ENCODE results near the gene RAB37. TPM values are rescaled to one million over a fixed set of nuclear protein-coding genes. Genes with fewer than 3 reads are reported as not detected.

The RAB37 gene
- total and polyA plus RNA-seq, 7 donors = 0.62 to 0.82 (median 0.69) TPM

- 40 to 61% (median 48%) methylated on average over 13 of the region's 13 CpGs for WGBS, 3 donors
- peak in 1 of 4 donors; percentile 26 for ATAC-seq
These were observed 13.4 kb downstream of the RAB37 start for GRCh38 chr17:74750327-74751069.

GRCh38 chr17:74752415-74752814, 15.4 kb downstream of the RAB37 start:
- H3K4me1 ChIP-seq = peaks cover 10% of the 10 kb centered on the region
- no peak overlapping the region for H3K27ac ChIP-seq
- DNase-seq (peak in 1 of 2 donors; percentile 7), ATAC-seq (no peak)
- H3K4me3 ChIP-seq = no peak overlapping the region
- no peaks in the 10 kb centered on the region for H3K9me3 ChIP-seq
- no peak for TF ChIP-seq CTCF (IDR thresholded peaks at IDR 0.05)
- 90 to 95% (median 90%) methylated on average over 9 of the region's 9 CpGs for WGBS, 3 donors
- intact Hi-C loops (cut with DNase I) = no loop called here
- no peaks in the 10 kb centered on the region for H3K36me3 ChIP-seq (ENCODE audit: insufficient read depth in 1 of 2, low read depth in 1 of 2)
- peaks cover 0 to 11% (median 1%) of the 10 kb centered on the region in 3 donors for H3K27me3 ChIP-seq (ENCODE audit: insufficient read depth in 3 of 3, low read length in 2 of 3)

More at GRCh38 chr17:74750327-74751069, 13.4 kb downstream of the RAB37 start:
- no peaks in the 10 kb centered on the region for H3K36me3 ChIP-seq (ENCODE audit: insufficient read depth in 1 of 2, low read depth in 1 of 2)
- H3K27ac ChIP-seq = no peak overlapping the region
- no peaks in the 10 kb centered on the region for H3K9me3 ChIP-seq
- H3K4me3 ChIP-seq = peak overlapping the region; percentile 80
- no peak for TF ChIP-seq CTCF (IDR thresholded peaks at IDR 0.05)
- intact Hi-C loops (cut with DNase I) = no loop called here
- peaks cover 11% of the 10 kb centered on the region for H3K4me1 ChIP-seq
- peaks cover 0 to 11% (median 1%) of the 10 kb centered on the region in 3 donors for H3K27me3 ChIP-seq (ENCODE audit: insufficient read depth in 3 of 3, low read length in 2 of 3)
- DNase-seq = peak in 1 of 2 donors; percentile 53

- WGBS, 3 donors = 94 to 97% (median 97%) methylated on average over 7 of the region's 7 CpGs
- ATAC-seq = no peak
These were observed 15.9 kb downstream of the RAB37 start for GRCh38 chr17:74752822-74753401.

GRCh38 chr17:74754832-74755231, 17.8 kb downstream of the RAB37 start:
- Histone ChIP-seq H3K9me3 (no peaks in the 10 kb centered on the region), H3K4me3 (no peak overlapping the region), H3K36me3 (ENCODE audit: insufficient read depth in 1 of 2, low read depth in 1 of 2) (no peaks in the 10 kb centered on the region), H3K4me1 (peaks cover 16% of the 10 kb centered on the region), H3K27me3 (ENCODE audit: insufficient read depth in 3 of 3, low read length in 2 of 3) (peaks cover 0 to 4% (median 0%) of the 10 kb centered on the region in 3 donors), H3K27ac (no peak overlapping the region)
- intact Hi-C loops (cut with DNase I) = no loop called here
- no peak for TF ChIP-seq CTCF (IDR thresholded peaks at IDR 0.05)
- DNase-seq (no peak), ATAC-seq (peak in 1 of 4 donors; percentile 52)
- whole genome bisulfite sequencing, 3 donors = 61 to 81% (median 63%) methylated on average over 3 of the region's 3 CpGs

More at GRCh38 chr17:74752822-74753401, 15.9 kb downstream of the RAB37 start:
- Histone ChIP-seq H3K9me3 (no peaks in the 10 kb centered on the region), H3K27me3 (ENCODE audit: insufficient read depth in 3 of 3, low read length in 2 of 3) (peaks cover 0 to 11% (median 1%) of the 10 kb centered on the region in 3 donors), H3K27ac (no peak overlapping the region), H3K4me3 (no peak overlapping the region), H3K36me3 (ENCODE audit: insufficient read depth in 1 of 2, low read depth in 1 of 2) (no peaks in the 10 kb centered on the region), H3K4me1 (peaks cover 7% of the 10 kb centered on the region)
- intact Hi-C loops (cut with DNase I) = no loop called here
- no peak for DNase-seq
- no peak for TF ChIP-seq CTCF (IDR thresholded peaks at IDR 0.05)

Data from psoas muscle (tissue), 8 donors.